GM18502 (cell line): Measurements from ENCODE around the gene RPL28.

ENCODE experiments used
- ATAC-seq: cut with Tn5 transposase; IDR thresholded peaks from one replicate; pipeline ENCODE4 v1.9.1; 2021; ENCODE audit warnings: mild to moderate bottlenecking; ENCODE audit not compliant: unreplicated experiment, poor library complexity

The RPL28 gene

DNA sequence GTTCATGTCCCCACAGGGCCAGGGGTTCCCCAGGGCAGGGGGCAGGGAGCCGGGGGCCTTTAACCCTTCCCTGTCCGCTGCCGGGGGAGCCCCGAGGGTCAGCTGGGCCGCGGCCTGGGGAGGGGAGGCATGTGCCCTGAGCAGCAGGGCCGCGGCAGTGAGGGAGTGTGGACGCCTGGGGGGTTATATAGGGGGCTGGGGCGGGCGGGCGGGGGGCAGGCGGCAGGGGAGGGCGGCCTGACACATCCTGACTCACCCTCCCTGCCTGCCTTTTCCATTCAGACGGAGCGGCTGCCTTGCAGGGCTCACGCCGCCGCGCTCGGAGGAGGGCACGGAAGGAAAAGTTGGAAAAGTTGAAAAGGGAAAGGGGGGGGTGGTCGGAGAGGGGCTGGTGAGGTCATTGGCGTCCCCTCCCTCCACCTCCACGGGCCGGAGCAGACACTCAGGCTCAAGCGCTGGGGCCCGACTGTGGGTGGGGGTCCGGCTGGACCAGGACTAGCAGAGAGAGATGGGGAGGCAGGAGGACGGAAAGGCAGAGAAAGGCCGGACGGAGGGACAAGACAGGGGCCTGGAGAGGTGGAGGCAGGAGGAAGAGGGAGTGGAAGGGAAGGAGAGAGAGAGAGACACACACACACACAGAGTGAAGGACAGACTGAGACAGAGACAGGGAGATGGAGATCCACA is 15.3 kb upstream of the RPL28 start, which contains the start of gene IL11:
IL11 (minus strand) TSS at position 159 of the 684 bp plus-strand sequence; CDS start at position 6, 153 bp downstream.
- ATAC-seq, result no peak

DNA sequence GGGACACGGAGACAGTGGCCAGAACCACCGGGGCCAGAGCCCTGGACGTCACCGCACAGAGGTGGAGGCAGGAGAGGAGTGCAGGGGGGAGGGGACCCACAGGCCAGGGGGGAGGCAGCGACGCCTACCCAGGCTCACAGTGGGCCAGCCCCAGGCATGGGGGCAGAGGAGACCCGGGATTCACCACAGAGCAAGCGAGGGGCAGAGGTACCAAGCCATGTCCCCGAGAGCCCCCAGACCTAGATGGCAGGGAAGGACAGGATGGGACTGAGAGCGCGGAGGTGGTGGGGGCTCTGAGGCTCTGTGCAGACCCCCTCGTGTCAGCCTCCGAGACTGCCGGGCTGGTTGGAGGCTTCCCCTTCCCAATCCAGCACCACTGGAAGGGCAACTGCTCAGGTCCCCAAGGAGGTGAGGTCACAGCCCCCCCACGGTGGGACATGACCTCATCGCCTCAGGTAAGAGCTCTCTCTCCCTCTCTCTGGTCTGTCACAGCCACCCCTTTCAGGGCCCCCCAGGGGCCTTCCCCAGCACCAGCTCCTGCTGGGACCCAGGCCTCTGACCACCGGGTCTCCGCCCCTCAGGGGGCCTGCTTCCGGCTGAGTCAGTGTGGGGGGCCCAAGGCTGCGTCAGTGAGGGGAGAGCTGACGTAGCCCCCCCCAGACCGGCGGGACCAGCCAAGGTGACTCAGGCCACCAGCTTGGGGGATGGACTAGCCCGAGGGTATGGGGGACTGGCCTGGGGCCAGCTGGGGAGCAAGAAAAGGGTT is 13.2 kb upstream of the RPL28 start:
- ATAC-seq, result no peak

DNA sequence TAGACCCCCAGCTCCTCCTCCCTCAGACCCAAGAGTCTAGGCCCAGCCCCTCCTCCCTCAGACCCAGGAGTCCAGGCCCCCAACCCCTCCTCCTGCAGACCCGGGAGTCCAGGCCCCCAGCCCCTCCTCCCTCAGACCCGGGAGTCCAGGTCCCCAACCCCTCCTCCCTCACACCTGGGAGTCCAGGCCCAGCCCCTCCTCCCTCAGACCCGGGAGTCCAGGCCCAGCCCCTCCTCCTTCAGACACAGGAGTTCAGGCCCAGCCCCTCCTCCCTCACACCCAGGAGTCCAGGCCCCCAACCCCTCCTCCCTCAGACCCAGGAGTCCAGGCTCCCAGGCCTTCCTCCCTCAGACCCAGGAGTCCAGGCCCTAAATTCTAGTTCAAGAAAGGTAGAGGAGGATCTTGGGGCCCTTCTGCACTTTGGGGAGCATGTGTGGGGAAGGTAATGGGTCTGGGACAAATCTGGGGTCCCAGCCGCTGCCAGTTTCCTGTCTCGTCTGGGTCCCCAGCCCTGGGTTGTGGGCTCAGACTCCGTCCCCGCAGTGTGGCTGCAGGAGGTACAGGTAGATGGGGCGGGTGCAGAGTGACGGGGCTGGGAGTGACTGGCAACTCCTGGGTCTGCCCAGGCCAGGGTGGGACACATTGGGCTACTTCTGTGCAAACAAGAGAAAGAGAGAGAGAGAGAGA is 12.3 kb upstream of the RPL28 start:
- ATAC-seq, result no peak

DNA sequence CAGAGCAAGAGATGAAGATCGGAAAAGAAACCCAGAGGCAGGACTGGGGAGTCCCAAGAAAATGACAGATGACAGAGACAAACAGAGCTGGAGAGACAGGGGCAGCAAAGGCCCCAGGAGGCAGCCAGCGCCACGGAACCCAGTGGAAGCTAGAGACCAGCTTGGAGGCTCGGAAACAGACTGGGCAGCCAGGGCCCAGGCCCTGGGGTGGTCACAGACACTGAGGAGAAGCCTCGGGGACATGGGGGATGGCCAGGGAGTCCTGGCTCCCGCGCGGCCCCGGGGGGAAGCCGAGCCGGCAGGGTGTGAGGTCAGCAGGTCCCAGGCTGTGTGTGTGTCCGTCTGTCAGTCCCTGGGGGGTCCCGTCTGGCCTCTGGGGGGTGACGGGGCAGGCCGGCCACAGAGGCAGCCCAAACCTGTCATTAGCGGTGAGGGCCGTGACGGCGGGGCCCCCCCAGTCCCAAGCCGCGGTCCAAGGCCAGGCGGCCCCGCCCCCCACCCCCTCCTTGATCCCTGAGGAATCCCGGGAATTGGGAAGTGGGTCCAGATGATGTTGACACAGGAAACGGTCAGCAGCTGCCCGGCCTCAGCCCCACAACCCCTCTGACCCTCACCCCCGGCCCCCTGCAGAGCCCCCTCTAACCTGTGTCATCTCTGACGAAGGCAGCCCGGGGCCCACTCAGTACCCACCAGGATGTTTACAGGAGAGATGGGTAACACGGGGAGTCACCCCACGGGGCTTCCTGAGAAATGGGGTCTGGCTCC is 11.6 kb upstream of the RPL28 start:
- no peak for ATAC-seq

DNA sequence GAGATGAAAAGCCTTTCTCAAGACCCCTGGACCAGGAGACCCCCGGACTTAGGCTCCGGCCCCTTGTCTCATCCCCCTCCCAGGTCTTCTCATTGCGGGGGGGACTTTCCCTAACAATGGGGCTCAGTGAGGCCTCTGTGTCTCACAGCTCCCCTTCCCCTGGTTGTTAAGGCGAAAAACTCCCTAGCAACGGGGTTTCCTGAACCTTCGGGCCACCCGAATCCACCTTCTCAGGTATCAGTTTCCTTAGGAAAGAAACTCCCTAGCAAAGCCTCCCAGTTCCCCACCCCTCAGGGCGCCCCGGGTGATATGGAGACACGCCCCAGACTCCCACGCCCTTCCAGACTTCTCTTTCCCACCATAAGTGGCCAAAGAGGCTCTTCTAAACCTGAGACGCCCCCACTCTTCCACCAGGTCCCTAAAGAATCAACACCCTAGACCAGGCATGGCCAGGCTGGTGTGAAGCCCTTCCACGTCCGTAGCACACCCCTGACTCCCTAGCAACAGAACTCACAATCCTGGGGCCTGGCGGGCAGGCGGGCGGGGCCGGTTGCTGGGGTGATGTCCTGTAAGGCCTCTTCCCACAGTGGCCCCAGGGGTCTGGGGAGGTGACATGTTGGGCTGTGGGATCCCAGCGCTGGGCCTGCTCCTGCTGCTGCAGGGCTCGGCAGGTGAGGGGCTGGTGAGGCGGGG is 9.3 kb upstream of the RPL28 start, which contains the start of gene TMEM190:
TMEM190 (plus strand) TSS at position 586 of the 693 bp plus-strand sequence; CDS start at position 614, 28 bp downstream.
- ATAC-seq, result no peak

DNA sequence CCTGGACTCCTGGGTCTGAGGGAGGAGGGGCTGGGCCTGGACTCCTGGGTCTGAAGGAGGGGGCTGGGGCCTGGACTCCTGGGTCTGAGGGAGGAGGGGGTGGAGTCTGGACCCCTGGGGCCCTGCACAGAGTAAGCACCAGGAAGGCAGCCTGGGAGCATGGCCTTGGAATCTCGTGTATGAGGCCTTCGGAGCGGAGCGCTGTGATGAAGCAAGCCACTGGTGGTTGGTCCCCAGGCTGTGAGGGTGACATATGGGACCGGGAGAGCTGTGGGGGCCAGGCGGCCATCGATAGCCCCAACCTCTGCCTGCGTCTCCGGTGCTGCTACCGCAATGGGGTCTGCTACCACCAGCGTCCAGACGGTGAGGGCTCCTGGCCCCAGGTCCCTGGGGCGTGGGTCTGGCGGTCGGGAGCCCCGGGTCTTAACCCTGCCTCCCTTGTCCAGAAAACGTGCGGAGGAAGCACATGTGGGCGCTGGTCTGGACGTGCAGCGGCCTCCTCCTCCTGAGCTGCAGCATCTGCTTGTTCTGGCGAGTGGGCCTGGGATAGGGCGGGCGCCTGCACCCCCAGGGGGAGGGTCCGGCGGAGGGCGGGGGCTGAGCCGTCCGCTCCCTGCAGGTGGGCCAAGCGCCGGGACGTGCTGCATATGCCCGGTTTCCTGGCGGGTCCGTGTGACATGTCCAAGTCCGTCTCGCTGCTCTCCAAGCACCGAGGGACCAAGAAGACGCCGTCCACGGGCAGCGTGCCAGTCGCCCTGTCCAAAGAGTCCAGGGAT is 8.2 kb upstream of the RPL28 start:
- no peak for ATAC-seq

DNA sequence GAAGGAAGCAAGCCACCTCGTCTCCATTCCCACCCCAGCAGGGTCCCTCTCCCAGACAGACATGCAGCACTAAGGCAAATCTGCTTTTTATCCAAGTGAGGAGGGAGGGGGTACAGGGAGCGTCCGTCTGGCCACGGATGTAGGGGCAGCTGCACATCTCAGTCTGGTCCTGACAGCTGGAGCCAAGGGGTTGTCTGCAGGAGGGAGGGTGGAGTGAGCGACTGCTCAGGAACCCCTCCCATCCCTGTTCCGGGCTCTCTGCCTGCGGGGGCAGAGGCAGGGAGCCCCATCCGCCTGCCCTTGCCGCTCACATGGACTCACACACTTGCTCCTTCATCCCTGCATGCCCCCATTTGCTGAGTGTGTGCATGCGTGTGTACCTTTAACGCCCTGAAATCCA is 6.6 kb upstream of the RPL28 start:
- ATAC-seq, result no peak

DNA sequence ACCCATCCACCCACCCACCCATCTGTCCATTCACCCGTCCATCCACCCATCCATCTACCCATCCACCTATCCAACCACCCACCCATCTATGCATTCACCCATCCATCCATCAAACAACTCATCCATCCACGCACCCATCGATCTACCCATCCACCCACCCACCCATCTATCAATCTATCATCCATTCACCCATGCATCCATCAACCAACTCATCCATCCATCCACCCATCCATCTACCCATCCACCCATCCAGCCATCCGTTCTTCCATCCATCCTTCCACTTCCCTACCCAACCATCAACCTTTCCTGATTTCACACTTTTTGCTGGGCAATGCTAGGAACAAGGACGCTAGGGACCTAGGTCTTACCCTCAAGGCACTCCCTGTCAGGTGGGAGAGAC is 3.7 kb upstream of the RPL28 start:
- ATAC-seq, result no peak

DNA sequence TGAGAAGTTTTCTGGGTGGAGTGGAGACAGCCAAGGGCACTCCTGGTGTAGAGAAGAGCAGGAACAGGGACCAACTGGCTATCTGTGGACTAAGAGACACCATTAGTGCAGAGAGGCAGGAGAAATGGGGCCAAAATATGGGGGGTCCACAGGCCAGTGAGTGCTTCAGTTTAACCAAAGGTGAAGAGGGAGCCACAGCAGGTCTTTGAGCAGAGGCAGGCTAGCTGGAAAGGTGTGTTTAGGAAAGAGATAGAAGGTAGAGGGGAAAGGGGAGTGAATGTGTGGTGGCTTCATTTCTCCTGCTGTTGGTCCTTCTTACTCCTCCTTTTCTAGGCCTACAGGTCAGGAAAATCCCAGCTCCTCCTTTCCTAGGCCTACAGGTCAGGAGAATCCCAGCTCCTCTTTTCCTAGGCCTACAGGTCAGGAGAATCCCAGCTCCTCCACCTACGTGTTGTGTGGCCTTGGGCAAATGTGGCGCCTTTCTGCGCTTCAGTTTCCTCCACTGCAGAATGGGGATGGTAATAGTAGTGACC is 3.1 kb upstream of the RPL28 start:
- no peak for ATAC-seq

DNA sequence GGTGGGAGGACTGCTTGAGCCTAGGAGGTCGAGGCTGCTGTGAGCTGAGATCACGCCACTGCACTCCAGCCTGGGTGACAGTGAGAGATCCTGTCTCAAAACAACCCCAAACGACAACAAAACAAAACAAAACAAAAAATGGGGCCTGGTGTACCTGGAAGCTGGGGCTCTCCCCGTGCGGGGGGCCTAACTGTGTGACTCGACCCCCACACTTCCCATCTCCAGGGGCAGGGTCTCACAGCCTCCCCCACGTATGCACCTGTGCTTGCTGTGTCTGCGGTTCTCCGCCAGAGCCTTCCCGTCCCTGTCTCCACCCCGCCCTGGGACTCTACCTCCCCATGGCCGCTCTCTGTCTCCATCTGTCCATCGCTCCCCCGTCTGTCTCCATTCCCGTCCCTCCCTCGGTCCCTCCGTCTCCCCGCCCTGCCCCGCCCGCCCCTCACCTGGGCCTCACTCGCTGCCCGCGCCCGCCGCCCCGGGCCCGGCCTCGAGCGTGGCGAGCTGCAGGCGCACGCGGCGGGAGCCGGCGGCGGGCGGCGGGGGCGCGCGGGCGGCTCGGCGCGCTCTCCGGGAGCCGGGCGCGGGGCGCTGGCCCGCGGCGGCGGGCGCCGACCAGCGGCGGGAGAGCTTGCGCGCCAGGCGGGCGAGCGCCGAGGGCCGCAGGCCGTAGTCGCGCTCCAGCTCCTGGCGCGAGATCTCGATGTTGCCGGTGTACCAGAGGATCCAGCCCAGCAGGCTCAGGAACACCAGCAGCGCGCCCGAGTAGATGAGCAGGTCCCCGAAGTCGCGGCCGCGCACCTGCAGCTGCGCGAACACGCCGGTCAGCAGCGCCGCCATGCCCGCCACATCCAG is 2.2 kb upstream of the RPL28 start:
- peak; percentile 19 for ATAC-seq

DNA sequence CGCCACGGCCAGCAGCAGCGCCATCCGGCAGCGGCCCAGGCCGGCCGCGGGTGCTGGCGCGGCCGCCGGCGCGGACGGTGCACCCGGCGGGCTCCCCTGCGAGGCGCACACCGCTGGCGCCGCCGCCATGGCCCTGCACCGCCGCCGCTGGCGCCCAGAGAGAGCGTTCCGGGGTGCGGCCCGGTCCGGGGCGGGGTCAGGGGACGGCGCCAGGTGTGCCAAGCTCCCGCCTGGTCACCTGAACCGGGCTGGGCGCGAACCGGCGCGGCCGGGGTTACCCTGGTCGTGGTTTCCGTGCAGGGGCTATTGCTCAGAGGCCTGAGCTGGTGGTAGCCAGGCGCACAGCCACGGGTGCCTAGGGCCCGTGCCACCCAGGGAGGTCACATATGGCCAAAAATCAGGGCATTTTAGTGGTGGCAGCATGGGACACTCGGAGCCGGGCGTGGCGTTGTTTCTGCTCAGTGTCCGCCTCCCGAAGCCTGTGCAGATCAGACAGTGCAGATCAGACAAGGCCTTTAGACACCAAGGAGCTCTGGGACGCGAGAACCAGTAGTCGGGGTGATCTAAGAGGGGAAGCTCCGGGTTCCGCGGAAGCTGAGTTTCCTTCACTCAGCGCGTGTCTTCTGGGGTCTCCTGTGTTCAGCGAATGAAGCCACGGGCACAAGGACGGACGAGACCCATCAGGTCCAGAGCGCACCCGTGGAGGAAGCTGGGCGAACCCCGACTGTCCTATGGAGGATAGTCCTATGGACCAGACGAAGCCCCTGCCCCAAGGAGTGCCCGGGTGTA is 1.4 kb upstream of the RPL28 start, which contains the start of gene TMEM238:
TMEM238 (minus strand) TSS at position 162 of the 789 bp plus-strand sequence; CDS start at position 129, 33 bp downstream.
- peak; percentile 19 for ATAC-seq

DNA sequence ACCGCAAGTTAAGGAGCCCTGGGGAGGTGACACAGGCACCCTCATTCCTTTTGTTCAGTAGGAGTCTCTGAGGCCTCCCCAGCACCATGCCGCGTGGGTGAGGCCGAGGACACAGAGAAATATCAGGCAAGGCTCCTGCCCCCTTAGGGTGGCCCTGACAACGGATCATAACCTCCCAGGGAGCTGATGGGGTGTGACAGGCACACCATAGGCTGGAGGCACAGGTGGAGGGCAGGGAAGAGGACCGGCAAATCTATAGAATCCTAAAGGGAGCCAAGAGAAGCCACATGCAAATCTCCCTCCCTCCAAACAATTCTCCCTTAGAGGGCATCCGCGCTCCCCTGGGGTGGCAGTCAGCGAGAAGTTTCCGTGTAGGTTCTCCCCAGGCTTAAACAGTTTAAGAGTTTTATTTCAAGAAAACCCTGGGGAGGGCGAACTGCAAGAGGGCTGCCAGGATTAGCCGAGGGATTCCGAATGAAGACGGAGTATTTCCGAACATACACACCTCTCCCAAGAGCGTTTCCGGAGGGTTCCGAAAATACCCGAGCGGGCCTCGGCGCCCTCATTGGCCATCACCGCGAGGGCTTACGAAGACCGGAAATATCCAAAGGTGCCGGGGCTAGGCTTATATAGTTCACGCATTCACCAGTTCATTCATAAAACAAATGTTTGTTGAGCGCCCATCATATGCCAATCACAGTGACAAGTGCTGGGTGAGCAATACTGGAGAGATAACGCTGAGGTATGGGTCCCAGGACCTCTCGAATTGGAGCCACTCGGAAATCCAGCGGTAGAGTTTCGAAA is 610 bp upstream of the RPL28 start:
- peak; percentile 51 for ATAC-seq

DNA sequence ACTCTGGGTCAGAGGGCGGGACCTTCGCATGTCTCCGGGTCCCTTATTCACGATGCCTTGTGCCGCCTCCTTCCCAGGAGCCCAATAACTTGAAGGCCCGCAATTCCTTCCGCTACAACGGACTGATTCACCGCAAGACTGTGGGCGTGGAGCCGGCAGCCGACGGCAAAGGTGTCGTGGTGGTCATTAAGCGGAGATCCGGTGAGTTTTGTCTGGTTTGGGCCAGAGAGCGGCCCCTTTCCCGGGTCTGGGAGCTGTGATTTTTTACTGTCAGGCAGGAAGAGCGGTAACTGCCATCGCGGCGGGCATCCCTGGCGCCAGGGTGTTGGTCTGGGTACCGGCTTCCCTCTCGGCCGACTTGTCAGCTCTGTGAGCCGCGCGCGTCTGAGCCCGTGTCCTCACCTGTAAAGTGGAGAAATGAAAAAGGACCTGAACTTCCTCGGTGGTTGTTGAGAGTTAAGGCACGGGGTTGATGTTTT is 800 bp downstream of the RPL28 start:
- ATAC-seq, result no peak

DNA sequence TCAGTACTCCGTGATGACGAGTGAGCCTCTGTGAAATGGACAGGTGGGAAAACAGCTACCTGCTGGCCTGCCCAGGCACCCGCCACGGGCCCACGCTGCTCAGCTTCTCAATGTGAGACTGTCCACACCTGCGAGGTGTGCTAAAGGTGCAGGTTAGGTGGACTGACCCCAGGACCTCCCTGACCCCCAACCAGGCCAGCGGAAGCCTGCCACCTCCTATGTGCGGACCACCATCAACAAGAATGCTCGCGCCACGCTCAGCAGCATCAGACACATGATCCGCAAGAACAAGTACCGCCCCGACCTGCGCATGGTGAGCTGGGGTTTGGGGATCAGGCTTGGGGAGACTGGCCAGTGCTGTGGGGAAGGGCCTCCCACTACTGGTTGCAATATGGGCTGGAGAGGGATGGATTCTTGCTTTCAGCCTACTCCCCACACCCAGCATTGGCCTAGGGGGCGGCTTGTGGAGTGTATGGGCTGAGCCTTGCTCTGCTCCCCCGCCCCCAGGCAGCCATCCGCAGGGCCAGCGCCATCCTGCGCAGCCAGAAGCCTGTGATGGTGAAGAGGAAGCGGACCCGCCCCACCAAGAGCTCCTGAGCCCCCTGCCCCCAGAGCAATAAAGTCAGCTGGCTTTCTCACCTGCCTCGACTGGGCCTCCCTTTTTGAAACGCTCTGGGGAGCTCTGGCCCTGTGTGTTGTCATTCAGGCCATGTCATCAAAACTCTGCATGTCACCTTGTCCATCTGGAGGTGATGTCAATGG is 2.2 kb downstream of the RPL28 start:
- no peak for ATAC-seq
